UCSD-AML1 (cell line): ENCODE measurements around the gene DHDH.
A peak's percentile ranks its signal among the peaks of the same experiment; 100 is the strongest.
"Not testable (repeated sequence)": the region's sequence is repeated elsewhere in the genome, so short reads cannot be mapped to it uniquely, and the experiment has no call there.

Source experiments
- DNase-seq: peaks from one replicate; lab custom pipeline; 2025; ENCODE audit not compliant: unreplicated experiment; lab: John Stamatoyannopoulos, UW

Gene DHDH

DNA sequence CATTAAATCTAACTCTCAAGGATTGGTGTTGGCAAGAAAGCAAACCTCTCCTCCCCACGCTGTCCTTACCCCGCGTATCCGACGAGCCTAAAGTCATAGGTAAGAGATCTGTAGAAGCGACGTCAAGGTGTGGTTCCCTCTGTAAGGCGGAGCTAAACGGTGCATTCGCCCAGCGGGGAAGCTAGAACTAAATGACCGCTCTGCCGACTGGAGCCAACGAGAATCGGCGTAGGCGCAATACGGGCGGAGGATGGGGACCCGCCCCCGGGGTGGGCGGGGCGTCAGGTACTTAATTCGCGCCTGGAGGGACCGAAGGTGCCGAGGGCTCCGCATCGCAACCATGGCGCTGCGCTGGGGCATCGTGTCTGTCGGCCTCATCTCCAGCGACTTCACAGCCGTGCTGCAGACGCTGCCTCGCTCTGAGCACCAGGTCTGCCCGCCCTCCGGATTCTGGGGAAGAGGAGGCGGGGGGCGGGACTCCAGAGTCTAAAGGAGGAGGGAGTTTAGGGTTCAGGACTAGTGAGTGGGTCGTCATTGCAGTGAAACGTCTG, at the start of gene DHDH:
Gene DHDH, plus strand, starts transcription at position 318 of the 551 bp plus-strand sequence. Its CDS starts 23 bp downstream, at position 341.
- peak; percentile 75 for DNase-seq

DNA sequence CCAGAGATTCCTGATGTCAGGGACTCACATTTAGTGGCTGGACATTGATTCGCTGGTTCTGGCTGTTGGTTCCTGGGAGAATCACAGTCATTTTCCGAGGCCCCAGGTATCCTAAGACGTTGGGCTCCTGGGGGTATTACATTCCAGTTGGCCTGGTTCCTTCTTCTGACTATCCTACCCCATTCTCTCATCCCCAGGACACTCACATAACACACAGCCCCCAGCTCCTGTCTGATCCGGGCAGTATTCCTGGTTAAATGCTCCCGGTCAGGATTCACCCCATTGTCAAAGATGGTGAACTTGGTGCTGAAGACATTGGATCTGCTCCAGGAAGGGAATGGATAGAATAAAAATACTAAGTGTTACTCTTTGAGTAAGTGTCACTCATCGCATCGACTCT, 49.8 kb upstream of the DHDH start:
- DNase-seq = no peak

DNA sequence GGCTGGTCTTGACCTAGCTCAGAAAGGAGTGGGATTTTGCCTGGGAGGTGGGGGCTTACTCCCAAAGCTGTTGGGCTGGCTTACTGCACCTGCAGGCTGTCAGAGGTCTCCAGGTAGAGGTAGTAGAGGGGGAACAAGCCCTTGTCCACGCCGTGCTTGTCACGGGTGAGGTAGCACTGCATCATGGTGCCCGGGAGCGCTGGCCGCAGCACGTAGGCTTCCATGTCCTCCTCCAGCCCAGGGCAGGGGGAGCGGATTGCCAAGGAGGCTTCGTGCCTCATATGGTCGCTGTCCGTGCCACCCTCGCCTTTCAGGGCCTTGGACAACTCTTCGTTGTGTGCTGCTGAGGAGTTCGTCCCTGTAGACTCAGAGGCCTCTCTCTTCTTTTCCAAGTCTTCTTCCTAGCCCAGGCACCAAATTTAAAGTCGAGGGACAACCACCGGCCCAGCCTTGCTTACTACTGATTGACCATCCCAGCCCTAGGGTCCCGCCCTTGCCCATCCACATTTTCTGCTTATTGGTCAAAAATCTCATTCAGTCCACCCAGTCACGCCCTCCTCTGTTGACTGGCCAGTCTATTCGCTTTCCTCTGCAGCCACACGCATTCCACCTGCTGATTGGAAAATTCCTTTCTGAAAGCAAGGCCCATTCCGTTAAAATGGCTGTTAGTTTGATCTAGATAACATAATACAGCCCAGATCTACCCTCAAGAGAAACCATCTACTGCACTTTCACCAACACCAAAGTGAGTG, 45.5 kb upstream of the DHDH start:
- DNase-seq = no peak

DNA sequence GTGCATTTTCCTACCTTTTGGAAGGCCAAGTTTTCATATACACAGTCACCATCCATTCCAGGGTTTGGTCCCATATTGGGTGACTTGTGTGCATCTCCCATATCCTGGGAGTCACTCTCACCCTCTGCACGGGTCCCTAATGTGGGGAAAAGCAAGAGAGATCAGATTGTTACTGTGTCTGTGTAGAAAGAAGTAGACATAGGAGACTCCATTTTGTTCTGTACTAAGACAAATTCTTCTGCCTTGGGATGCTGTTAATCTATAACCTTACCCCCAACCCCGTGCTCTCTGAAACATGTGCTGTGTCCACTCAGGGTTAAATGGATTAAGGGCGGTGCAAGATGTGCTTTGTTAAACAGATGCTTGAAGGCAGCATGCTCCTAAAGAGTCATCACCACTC, 44.0 kb upstream of the DHDH start:
- not testable (repeated sequence) for DNase-seq

DNA sequence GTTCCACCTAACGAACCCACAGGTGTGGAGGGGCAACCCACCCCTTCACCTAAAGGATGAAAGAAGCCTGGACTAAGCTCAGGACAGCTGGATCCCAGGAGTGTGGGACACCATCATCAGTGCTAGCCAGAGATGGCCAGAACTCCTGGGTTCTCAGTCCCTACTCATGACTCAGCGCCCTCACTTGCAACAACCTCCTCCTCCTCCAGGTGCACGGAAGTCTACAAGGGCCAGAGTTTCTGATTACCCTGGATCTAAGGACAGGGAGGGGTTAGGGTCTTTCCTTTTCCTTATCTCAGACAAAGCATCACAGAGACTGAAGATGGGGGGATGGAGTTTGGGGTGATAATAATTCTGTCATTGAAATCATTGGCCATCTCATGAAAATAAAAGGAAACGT, 42.9 kb upstream of the DHDH start:
- no peak for DNase-seq

DNA sequence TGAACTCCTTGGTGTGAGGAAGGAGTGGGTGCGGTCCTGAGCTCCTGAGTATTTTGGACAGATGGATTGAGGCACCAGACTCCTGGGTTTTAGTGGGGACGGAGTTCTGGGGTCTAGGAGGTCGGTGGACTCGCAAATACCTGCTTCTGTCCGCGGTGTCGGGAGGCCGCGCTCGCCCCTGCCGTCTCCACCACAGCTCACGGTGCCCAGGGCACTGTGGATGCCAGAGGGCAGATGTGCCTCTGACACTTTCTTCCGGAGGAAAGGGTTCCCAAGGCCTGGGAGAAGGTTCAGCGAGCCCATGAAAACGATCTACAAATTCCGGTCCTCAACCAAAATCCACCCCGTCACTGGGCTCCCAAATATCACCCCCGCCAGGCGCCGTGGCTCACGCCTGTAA, 38.3 kb upstream of the DHDH start:
- no peak for DNase-seq

DNA sequence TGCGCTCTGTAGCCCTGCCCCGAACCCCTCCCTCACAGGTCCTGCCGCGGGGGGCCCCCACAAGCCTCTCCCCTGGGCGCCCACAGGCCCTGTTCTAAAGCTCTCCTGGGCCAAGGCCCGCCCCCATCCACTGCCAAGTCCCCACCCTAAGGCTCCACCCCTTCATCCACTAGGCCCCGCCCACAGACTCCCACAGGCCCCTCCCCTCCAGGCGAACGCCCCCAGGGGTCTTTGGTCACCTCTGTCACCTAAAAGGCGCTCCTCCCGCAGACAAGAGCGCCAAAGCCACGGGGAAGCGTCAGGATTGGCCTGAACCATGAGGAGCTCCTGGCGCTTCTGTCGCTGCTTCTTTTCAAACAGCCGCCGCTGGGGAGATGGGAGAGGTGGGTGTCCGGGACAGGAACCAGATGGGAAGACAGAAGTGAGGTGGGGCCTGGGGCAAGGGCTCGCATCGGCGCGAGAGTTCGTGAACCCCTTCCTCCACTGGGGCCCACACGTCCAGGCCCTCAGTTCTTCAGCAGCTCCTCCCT, 37.2 kb upstream of the DHDH start:
- no peak for DNase-seq

DNA sequence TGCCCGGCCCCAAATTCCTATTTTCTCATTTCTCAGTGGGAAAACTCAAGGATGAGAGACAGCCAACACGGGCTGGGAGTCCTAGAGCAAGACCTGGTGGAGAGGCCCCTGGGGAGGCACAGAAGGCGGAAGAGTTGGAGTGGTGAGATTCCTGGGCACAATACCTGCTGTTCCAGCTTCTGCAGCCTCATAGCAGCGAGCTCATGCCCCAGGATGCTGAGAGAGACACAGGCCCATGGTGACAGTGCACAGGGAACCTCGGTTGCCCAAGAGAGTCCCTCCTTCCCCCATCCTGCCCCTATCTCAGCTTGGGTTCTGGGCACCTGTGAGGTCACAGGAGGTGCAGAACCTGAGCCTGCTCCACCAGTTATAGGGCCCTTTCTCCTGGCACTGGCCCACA, 36.3 kb upstream of the DHDH start:
- DNase-seq = no peak

DNA sequence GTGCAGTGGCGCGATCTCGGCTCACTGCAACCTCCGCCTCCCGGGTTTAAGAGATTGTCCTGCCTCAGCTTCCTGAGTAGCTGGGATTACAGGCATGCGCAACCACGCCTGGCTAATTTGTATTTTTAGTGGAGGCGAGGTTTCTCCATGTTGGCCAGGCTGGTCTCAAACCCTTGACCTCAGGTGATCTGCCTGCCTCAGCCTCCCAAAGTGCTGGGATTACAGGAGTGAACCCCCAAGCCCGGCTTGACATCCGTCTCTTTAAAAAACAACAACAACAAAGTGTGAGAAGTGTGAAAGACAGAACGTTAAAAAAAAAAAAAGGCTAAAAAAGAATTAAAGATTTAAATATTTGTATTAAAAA, 34.1 kb upstream of the DHDH start:
- not testable (repeated sequence) for DNase-seq

DNA sequence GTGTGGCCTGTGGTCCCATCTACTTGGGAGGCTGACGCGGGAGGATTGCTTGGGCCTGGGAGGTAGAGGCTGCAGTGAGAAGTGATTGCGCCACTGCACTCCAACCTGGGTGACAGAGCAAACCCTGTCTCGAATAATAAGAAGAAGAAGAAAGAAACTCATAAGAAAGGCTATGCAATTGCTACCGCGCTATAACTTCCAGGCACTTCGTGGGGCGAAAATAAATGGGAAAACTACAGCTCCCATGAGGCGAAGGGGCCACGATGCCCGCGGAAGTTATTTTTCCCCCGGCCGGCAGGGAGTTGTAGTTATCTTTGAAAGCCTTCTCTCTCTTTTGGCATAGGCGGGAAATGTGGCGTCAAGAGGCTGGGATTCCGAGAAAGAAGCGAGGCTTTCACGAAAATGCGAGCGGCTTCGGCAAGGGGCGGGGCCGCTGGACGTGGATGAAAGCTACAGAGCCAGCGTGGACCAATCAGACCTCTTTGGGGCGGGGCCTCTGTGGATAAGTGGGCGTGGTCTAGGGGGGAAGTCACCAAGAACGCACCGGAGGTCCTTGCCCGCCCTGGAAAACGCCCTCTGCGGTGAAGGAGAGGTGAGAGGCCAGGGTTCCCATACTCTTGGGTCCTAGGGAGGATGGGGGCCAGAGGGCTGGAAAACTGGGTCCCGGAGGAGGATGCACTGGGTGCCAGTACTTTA, 33.6 kb upstream of the DHDH start, which contains the start of gene NUCB1:
Gene NUCB1, plus strand, starts transcription at position 532 of the 696 bp plus-strand sequence. CDS start 485 bp downstream, outside the sequence.
- peak; percentile 99 for DNase-seq

DNA sequence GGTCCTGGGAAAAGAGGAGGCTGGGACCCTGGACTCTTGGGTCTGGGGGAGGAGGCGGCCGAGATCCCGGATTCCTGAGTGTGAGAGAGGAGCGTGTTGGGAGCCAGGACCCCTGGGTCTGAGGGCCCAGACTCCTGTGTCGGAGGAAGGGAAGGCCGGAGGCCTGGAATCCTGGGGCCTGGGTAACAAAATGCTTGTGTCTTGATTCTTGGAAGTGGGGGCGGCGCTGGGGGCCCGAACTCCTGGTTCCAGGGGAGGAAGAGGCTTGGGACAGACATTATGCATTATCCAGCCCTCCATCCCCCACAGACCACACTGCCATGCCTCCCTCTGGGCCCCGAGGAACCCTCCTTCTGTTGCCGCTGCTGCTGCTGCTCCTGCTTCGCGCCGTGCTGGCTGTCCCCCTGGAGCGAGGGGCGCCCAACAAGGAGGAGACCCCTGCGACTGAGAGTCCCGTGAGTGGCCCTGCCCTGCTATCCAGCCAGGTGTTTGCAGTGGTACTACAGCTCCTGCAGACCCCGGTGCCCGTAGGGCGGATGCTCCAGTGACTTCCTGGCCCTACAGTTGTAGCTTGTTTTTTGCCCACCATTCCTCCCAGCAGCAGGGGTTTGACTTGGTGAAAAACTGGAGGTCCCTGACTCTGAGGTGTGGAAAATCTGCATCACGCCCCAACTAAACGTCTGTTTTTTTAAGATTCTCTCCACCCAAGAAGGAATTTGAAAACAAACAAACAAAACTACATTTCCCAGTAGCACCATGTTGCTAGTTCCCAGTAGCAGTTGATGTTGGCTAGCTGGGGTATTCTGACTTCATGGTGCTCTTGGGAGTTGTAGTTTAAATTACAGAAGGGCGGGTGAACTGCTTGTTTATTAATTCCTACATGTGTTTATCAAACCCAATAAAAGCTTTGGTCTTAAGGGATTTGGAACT, 32.8 kb upstream of the DHDH start:
- no peak for DNase-seq

DNA sequence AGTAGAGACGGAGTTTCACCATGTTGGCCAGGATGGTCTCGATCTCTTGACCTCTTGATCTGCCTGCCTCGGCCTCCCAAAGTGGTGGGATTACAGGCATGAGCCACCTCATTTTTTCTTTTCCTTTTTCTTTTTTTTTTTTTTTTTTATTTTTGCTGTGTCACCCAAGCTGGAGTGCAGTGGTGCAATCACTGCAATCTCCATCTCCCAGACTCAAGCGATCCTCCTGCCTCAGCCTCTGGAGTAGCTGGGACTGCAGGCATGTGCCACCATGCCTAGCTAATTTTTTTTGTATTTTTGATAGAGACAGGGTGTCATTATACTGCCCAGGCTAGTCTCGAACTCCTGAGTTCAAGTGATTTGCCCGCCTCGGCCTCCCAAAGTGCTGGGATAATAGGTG, 31.2 kb upstream of the DHDH start:
- DNase-seq = not testable (repeated sequence)

DNA sequence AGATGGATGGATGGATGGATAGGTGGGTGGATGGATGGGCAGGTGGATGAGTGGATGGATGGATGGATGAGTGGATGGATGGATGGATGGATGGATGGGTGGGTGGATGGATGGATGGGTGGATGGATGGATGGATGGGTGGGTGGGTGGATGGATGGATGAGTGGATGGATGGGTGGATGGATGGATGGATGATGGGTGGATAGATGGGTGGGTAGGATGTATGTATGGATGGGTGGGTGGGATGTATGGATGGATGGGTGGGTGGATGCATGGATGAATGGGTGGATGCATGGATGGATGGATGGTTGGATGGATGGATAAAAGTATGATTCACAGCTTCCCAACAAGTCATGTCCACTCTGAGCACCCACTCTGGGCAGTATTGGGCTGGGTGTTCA, 29.7 kb upstream of the DHDH start:
- not testable (repeated sequence) for DNase-seq

DNA sequence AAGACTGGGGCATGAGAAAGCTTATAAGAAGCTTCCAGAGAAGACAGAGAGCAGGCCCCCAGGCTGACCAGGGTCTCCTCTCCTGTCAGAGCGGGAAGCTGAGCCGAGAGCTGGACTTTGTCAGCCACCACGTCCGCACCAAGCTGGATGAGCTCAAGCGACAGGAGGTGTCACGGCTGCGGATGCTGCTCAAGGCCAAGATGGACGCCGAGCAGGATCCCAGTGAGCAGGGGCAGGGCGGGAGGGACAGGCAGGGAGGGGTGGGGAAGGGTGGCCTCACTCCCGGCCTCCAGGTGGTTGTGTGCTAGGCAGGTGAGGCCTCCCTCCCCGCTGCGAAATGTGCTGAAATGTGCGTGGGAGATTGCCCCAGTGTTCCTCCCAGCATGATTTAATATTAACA, 27.8 kb upstream of the DHDH start:
- DNase-seq = no peak

DNA sequence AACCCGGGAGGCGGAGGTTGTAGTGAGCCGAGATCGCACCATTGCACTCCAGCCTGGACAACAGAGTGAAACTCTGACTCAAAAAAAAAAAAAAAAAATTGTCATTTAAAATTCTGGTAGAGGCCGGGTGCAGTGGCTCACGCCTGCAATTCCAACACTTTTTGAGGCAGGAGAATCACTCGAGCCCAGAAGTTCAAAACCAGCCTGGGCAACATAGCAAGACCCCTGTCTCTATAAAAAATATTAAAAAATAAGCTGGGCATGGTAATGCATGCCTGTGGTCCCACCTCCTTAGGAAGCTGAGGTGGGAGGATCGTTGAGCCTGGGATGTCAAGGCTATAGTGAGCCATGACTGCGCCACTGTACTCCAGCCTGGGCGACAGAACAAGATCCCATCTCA, 27.2 kb upstream of the DHDH start:
- DNase-seq = no peak

DNA sequence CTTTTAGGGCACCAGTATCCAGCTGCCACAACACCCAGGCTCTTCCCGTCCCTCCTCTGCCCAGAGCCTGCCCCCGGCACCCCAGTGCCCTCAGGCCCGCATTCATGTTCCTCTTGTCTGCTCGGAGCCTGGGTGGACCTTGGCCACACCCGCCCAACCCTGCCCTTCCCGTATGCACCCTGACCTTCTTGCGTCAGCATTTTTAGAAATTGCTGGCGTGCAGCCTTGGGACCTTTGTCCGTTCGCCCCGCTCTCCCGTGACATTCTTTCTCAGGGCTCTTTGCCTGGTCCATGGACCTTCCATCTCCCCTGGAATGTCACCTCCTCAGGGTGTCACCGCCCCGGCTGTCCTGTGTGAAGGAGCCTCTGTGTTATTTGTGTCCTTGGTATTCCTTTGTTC, 25.8 kb upstream of the DHDH start:
- DNase-seq = no peak

DNA sequence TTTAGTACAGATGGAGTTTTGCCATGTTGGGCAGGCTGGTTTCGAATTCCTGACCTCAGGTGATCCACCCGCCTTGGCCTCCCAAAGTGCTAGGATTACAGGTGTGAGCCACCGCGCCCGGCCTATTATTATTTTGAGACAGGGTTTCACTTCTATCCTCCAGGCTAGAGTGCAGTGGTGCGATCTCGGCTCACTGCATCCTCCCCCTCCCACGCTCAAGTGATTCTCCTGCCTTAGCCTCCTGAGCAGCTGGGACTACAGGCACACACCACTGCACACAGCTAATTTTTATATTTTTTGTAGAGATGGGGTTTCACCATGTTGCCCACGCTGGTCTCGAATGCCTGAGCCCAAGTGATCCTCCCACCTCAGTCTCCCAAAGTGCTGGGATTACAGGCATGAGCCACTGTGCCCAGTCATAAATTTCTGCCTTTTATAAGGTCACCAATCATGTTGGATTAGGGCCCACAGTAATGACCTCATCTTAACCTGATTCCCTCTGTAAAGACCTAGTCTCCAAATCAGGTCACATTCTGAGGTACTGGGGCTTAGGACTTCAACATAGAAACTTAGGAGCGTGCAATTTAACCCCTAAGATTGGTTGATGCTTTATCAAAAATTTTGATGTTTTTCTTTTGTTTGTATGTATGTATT, 23.9 kb upstream of the DHDH start:
- not testable (repeated sequence) for DNase-seq

DNA sequence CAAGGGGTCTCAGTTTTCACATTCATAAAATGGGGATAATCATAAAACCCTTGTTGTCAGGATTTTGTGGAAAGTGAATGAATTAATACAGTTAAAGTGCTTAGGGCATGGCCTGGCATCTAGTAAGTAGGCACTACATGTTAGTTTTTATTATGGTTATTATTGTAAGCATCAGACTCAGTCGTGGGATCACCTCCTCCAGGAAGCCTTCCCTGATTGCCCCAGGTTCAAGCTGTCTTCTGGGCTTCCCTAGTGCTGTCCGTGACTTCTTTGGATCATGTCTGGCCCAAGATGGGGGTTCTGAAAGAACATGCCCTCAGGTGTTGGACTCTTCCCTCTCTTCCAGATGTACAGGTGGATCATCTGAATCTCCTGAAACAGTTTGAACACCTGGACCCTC, 22.7 kb upstream of the DHDH start:
- no peak for DNase-seq

DNA sequence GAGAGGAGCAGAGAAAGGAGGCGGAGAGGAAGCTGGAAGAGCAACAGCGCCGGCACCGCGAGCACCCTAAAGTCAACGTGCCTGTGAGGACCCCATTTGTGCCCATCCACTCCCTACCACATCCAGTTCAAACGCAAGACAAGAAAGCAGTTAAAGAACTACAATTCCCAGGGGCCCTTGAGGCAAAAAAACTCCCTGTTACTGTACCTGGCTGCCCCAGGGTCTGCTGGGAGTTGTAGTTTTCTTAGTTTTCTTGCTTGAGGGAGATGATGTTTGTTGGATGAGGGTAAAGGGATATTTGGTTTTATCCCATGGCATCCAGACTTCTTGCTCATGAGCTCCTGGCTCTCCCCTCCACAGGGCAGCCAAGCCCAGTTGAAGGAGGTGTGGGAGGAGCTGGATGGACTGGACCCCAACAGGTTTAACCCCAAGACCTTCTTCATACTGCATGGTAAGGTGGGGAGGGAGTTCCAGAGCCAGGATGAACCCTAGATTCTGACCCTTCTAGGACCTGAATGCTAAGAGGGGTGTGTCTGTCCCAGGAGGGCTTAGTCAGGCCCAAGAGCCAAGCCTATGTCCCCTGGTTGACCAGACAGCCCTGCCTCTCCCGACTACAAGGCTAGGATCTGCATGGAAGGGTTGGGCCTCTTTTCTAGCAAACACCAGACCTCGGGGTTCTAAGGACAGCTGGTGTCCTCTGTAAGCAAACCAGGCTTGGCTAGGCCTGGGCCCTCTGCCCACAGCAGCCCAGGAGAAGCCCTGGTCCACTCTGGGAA, 20.2 kb upstream of the DHDH start:
- no peak for DNase-seq

DNA sequence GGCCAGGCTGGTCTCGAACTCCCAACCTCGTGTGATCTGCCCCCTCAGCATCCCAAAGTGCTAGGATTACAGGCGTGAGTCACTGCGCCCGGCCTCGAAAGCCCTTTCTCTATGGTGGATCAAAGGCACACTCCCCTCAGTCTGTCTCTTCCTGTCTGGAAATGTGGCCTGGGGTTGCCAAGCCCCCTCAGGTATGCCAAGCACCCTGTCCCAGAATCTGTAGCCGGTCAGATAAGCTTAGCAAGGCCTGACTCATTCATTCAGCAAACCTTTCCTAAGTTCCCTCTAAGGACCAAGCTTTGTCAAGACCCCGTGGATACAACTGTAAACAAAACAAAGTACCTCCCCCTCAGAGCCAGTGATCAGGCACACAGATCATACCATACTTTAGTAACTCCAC, 19.3 kb upstream of the DHDH start:
- no peak for DNase-seq
